HCT116 (cell line): ENCODE data around the gene ABI3. TPM values are rescaled to one million over a fixed set of nuclear protein-coding genes. Genes with fewer than 3 reads are reported as not detected.

Experiments
- ATAC-seq: fragments of 200-7000 bp; cut with Tn5 transposase; 2 replicates; pipeline ENCODE4 v1.9.1; 2020; ENCODE audit warnings: mild to moderate bottlenecking, moderate library complexity
- BruUV-seq: library from RNA; stranded (reverse); fragments of 400-500 nt; replicated peaks from 2 replicates; lab custom pipeline; 2021; lab: Mats Ljungman, UMichigan
- CTCF ChIA-PET: fragments of 300-600 bp; sonication (Branson Sonifier 250); formaldehyde crosslinking; loops from one replicate; lab custom pipeline; 2021; ENCODE audit warnings: antibody characterized with exemption; lab: Charles Lee
- POLR2A ChIA-PET: fragments of 300-600, 350-600 bp; sonication (Branson Sonifier 250); formaldehyde crosslinking; loops from one replicate; lab custom pipeline; 2021; ENCODE audit warnings: antibody characterized with exemption; lab: Charles Lee
- RAD21 ChIA-PET, 2 experiments: fragments of 300-600 bp; sonication (Branson Sonifier 250); formaldehyde crosslinking; loops; one replicate each; lab custom pipeline; 2023; ENCODE audit warnings: low total read pairs in 2 of 2; ENCODE audit not compliant: uncharacterized antibody in 2 of 2, unreplicated experiment in 2 of 2, low non-redundant PET in 1 of 2; lab: Charles Lee
- DNase-seq: peaks from one replicate; pipeline ENCODE4 v3.0.0-alpha.2; 2010; ENCODE audit warnings: low read depth, low spot score
- H2AFZ ChIP-seq: fragments of 200-600 bp; shearing (Covaris generic), sonication (generic); 2 replicates; pipeline ENCODE4 v1.6.1; 2017; ENCODE audit warnings: low read depth, mixed run types, mixed read lengths, antibody characterized with exemption, low read length; ENCODE audit not compliant: poor library complexity, severe bottlenecking
- H3K27ac ChIP-seq: 2 replicates; pipeline ENCODE4 v1.5.1; 2012; ENCODE audit warnings: low read depth, low read length
- H3K27me3 ChIP-seq: fragments of 200-600 bp; sonication (generic); 2 replicates; pipeline ENCODE4 v1.6.1; 2016; ENCODE audit warnings: mixed run types, low read length, mixed read lengths; ENCODE audit not compliant: insufficient read depth
- H3K36me3 ChIP-seq, 2 experiments: fragments of 200-500 bp in 1 of 2; fragments of 200-600 bp in 1 of 2; sonication (Bioruptor generic) in 1 of 2; sonication (generic) in 1 of 2; 2 replicates each; pipeline versions ENCODE4 v1.5.1 to v1.6.1; 2014 to 2016; ENCODE audit warnings: low read length in 2 of 2, inconsistent platforms in 1 of 2, mixed read lengths in 1 of 2, mixed run types in 1 of 2; ENCODE audit not compliant: insufficient read depth in 2 of 2, control insufficient read depth in 1 of 2
- H3K4me1 ChIP-seq, 2 experiments: fragments of 200-600 bp in 1 of 2; sonication (generic) in 1 of 2; 2 replicates each; pipeline versions ENCODE4 v1.5.1 to v1.6.1; 2012 to 2017; ENCODE audit warnings: low read length in 2 of 2, inconsistent platforms in 1 of 2, mild to moderate bottlenecking in 1 of 2, mixed read lengths in 1 of 2, mixed run types in 1 of 2, moderate library complexity in 1 of 2; ENCODE audit not compliant: insufficient read depth in 2 of 2, control insufficient read depth in 1 of 2
- H3K4me2 ChIP-seq: fragments of 200-600 bp; sonication (generic); 2 replicates; pipeline ENCODE4 v1.6.1; 2017; ENCODE audit warnings: mixed run types, low read length, mixed read lengths
- H3K4me3 ChIP-seq, 2 experiments: fragments of 200-600 bp in 1 of 2; sonication (generic) in 1 of 2; replicated peaks in 1 of 2; 2 replicates each; pipeline ENCODE4 v1.5.1; 2011 to 2016; ENCODE audit warnings: low read length in 2 of 2, control low read depth in 1 of 2, low read depth in 1 of 2, mild to moderate bottlenecking in 1 of 2, mixed read lengths in 1 of 2, mixed run types in 1 of 2
- H3K79me2 ChIP-seq: fragments of 200-600 bp; sonication (generic); 2 replicates; pipeline ENCODE4 v1.6.1; 2017; ENCODE audit warnings: mild to moderate bottlenecking, mixed run types, low read length, moderate library complexity, mixed read lengths; ENCODE audit not compliant: insufficient read depth
- H3K9ac ChIP-seq: fragments of 200-600 bp; sonication (generic); 2 replicates; pipeline ENCODE4 v1.6.1; 2016; ENCODE audit warnings: low read length, mixed read lengths
- H3K9me2 ChIP-seq: fragments of 200-600 bp; sonication (generic), shearing (Covaris generic); 2 replicates; pipeline ENCODE4 v1.6.1; 2017; ENCODE audit warnings: mixed run types, mild to moderate bottlenecking, moderate library complexity; ENCODE audit not compliant: insufficient read depth
- H3K9me3 ChIP-seq, 2 experiments: fragments of 200-500 bp in 1 of 2; fragments of 200-600 bp in 1 of 2; sonication (Bioruptor generic) in 1 of 2; sonication (generic) in 1 of 2; 2 replicates each; pipeline ENCODE4 v1.6.1; 2014 to 2017; ENCODE audit warnings: low read length in 2 of 2, mixed read lengths in 2 of 2, inconsistent platforms in 1 of 2, low read depth in 1 of 2, mild to moderate bottlenecking in 1 of 2, mixed run types in 1 of 2, moderate library complexity in 1 of 2; ENCODE audit not compliant: control insufficient read depth in 1 of 2, insufficient read depth in 1 of 2
- H4K20me1 ChIP-seq: fragments of 200-600 bp; sonication (generic), shearing (Covaris generic); 2 replicates; pipeline ENCODE4 v1.6.1; 2017; ENCODE audit warnings: mixed run types, mild to moderate bottlenecking, moderate library complexity; ENCODE audit not compliant: insufficient read depth
- POLR2A ChIP-seq: IDR thresholded peaks from 2 replicates; pipeline ENCODE4 v1.7.0; 2011; ENCODE audit warnings: borderline replicate concordance; ENCODE audit not compliant: insufficient read depth, insufficient read length; ENCODE audit errors: extremely low read depth
- POLR2AphosphoS5 ChIP-seq: IDR thresholded peaks from 2 replicates; pipeline ENCODE4 v1.6.1; 2011; ENCODE audit warnings: mild to moderate bottlenecking, low read depth, low read length, moderate library complexity
- SIN3A ChIP-seq: IDR thresholded peaks from 2 replicates; pipeline ENCODE4 v1.6.1; 2012; ENCODE audit warnings: low read depth
- SRF ChIP-seq: IDR thresholded peaks from 2 replicates; pipeline ENCODE4 v1.6.1; 2012; ENCODE audit warnings: low read depth
- TCF7L2 ChIP-seq: IDR thresholded peaks from 2 replicates; pipeline ENCODE4 v1.7.0; 2011; ENCODE audit warnings: borderline replicate concordance, inconsistent platforms; ENCODE audit not compliant: insufficient read depth, insufficient read length; ENCODE audit errors: extremely low read depth
- ZNF274 ChIP-seq: fragments of 200-500 bp; sonication (Bioruptor generic); IDR thresholded peaks from 2 replicates; pipeline ENCODE4 v1.6.1; 2014; ENCODE audit warnings: mild to moderate bottlenecking, low read depth, low read length, inconsistent platforms
- intact Hi-C: fragments of 100-400 bp; cut with micrococcal nuclease; formaldehyde crosslinking; loops from 2 replicates; pipeline ENCODE4 v1.10.0; 2022
- total RNA-seq: library from RNA; stranded (reverse); gene quantifications from one replicate; pipeline ENCODE4 v1.2.1, GENCODE V29; 2021; ENCODE audit not compliant: unreplicated experiment
- TF ChIP-seq, protein P1 (sequence below): IDR thresholded peaks from 2 replicates; pipeline ENCODE4 v1.6.1; 2011; ENCODE audit warnings: mild to moderate bottlenecking, low read length, moderate library complexity; ENCODE audit not compliant: insufficient replicate concordance; ENCODE audit errors: extremely low read depth
- TF ChIP-seq, protein P2 (sequence below), 3 experiments: fragments of 200-600 bp in 1 of 3; sonication (generic) in 1 of 3; IDR thresholded peaks in 2 of 3; conservative IDR thresholded peaks in 1 of 3; 2 replicates each; pipeline ENCODE4 v1.5.1; 2012 to 2017; ENCODE audit warnings: low read depth in 2 of 3, low read length in 2 of 3, antibody characterized with exemption in 1 of 3, borderline replicate concordance in 1 of 3, control low read depth in 1 of 3, mild to moderate bottlenecking in 1 of 3, mixed read lengths in 1 of 3, mixed run types in 1 of 3, moderate library complexity in 1 of 3; ENCODE audit not compliant: insufficient read depth in 1 of 3
- TF ChIP-seq, protein P3 (sequence below): IDR thresholded peaks from 2 replicates; pipeline ENCODE4 v1.6.1; 2012; ENCODE audit warnings: low read depth

Gene ABI3
- total RNA-seq, 1 experiment from 2014 or later: 0.12 TPM

DNA sequence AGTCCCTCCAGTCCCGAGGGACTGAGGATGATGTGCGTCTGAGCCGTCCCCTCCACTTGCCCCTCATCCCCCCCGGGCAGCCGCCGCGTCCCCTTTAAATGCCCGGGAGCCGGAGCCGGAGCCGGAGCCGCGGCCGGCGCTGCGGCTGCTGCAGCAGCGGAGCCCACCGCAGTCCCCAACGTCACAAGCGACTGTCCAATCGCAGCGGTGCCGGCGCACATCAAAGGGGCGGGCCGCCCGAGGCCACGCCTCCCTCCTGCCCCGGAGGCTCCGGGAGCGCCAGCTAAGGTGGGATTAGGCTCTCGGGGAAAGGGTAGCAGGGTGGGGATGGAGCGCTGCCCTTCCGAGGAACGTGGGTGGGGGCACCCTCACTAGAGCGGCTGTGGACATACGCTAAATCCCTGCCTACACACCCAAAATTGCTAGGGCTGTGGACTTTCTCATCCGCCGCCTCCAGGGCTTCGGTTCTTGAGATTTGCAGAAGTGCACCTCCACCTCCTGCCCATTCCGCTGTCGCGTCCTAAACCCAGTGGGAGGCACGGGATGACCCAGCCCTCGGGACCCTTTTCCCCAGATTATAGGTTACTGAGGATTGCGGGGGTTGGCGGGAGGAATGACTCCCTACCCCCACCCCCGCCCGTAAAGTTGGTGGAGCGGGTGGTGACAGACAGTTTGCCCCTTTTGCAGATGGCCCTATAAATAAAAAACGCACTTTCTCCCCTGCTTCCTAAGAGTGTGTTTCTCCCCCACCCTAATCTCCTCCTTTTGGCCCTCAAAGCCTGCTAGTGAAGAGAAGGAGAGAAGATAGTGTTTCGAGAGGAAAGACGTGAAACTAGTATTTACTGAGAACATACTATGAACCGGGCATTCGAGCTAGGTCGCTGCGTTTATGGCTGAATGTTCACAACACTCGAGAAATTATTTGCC is 20.4 kb downstream of the ABI3 start, which contains the start of gene PHOSPHO1:
TSS of gene PHOSPHO1 (minus strand) at position 152 of the 927 bp plus-strand sequence. CDS start 4,096 bp downstream, outside the sequence.
- peak within 1 kb of the TSS; percentile 66 to 70 for H3K4me3 ChIP-seq
- DNase-seq (peak; percentile 80), ATAC-seq (peak; percentile 91)
- H4K20me1 ChIP-seq: no peaks in the 10 kb centered on the region
- no peaks in the 10 kb centered on the region for H3K27me3 ChIP-seq
- H3K9ac ChIP-seq: peak within 1 kb of the TSS; percentile 56
- ChIA-PET POLR2A (no interaction called here), CTCF (interaction anchor here (1.3 kb wide), 1 partner anchor 195 kb away, joined by 3 read pairs; no protein-coding TSS in a partner anchor), RAD21 (no interaction called here)
- peaks cover 0 to 33% of the 10 kb centered on the region in 2 experiments; a peak in 3 of 4 replicates for H3K4me1 ChIP-seq
- TF ChIP-seq, protein P1, sequence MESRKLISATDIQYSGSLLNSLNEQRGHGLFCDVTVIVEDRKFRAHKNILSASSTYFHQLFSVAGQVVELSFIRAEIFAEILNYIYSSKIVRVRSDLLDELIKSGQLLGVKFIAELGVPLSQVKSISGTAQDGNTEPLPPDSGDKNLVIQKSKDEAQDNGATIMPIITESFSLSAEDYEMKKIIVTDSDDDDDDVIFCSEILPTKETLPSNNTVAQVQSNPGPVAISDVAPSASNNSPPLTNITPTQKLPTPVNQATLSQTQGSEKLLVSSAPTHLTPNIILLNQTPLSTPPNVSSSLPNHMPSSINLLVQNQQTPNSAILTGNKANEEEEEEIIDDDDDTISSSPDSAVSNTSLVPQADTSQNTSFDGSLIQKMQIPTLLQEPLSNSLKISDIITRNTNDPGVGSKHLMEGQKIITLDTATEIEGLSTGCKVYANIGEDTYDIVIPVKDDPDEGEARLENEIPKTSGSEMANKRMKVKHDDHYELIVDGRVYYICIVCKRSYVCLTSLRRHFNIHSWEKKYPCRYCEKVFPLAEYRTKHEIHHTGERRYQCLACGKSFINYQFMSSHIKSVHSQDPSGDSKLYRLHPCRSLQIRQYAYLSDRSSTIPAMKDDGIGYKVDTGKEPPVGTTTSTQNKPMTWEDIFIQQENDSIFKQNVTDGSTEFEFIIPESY: no peak
- TF ChIP-seq POLR2A: no peak
- TF ChIP-seq, protein P2, sequence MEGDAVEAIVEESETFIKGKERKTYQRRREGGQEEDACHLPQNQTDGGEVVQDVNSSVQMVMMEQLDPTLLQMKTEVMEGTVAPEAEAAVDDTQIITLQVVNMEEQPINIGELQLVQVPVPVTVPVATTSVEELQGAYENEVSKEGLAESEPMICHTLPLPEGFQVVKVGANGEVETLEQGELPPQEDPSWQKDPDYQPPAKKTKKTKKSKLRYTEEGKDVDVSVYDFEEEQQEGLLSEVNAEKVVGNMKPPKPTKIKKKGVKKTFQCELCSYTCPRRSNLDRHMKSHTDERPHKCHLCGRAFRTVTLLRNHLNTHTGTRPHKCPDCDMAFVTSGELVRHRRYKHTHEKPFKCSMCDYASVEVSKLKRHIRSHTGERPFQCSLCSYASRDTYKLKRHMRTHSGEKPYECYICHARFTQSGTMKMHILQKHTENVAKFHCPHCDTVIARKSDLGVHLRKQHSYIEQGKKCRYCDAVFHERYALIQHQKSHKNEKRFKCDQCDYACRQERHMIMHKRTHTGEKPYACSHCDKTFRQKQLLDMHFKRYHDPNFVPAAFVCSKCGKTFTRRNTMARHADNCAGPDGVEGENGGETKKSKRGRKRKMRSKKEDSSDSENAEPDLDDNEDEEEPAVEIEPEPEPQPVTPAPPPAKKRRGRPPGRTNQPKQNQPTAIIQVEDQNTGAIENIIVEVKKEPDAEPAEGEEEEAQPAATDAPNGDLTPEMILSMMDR (IDR thresholded peaks at IDR 0.05 in 2 of 3, conservative IDR thresholded peaks at IDR 0.05 in 1 of 3; ENCODE audit: borderline replicate concordance in 1 of 3, insufficient read depth in 1 of 3, low read depth in 2 of 3, low read length in 2 of 3): peak in 1 of 3 experiments; percentile 6; a peak in 1 of 6 replicates
- TF ChIP-seq ZNF274: no peak
- TF ChIP-seq SRF: no peak
- TF ChIP-seq TCF7L2: peak; percentile 100
- TF ChIP-seq, protein P3, sequence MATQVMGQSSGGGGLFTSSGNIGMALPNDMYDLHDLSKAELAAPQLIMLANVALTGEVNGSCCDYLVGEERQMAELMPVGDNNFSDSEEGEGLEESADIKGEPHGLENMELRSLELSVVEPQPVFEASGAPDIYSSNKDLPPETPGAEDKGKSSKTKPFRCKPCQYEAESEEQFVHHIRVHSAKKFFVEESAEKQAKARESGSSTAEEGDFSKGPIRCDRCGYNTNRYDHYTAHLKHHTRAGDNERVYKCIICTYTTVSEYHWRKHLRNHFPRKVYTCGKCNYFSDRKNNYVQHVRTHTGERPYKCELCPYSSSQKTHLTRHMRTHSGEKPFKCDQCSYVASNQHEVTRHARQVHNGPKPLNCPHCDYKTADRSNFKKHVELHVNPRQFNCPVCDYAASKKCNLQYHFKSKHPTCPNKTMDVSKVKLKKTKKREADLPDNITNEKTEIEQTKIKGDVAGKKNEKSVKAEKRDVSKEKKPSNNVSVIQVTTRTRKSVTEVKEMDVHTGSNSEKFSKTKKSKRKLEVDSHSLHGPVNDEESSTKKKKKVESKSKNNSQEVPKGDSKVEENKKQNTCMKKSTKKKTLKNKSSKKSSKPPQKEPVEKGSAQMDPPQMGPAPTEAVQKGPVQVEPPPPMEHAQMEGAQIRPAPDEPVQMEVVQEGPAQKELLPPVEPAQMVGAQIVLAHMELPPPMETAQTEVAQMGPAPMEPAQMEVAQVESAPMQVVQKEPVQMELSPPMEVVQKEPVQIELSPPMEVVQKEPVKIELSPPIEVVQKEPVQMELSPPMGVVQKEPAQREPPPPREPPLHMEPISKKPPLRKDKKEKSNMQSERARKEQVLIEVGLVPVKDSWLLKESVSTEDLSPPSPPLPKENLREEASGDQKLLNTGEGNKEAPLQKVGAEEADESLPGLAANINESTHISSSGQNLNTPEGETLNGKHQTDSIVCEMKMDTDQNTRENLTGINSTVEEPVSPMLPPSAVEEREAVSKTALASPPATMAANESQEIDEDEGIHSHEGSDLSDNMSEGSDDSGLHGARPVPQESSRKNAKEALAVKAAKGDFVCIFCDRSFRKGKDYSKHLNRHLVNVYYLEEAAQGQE: no peak
- peak; percentile 63 for TF ChIP-seq POLR2AphosphoS5
- TF ChIP-seq SIN3A: no peak
- no TSS peak for BruUV-seq
- peak within 1 kb of the TSS; percentile 97 for H3K4me2 ChIP-seq
- H3K27ac ChIP-seq: no peak within 1 kb of the TSS
- no peaks in the 10 kb centered on the region for H3K36me3 ChIP-seq
- H2AFZ ChIP-seq: peak within 1 kb of the TSS; percentile 82
- H3K9me2 ChIP-seq: no peaks in the 10 kb centered on the region
- no peaks in the 10 kb centered on the region for H3K79me2 ChIP-seq
- intact Hi-C loops: no loop called here
- H3K9me3 ChIP-seq: no peaks in the 10 kb centered on the region
